Thyroid gland (tissue), 4 donors: ENCODE results near the gene ZC3H18.

Source experiments
- POLR2A ChIP-seq, 2 donors: fragments of 450-650 bp; IDR thresholded peaks; one replicate each; pipeline ENCODE4 v1.6.1; 2017; ENCODE audit warnings: antibody characterized with exemption in 2 of 2, mild to moderate bottlenecking in 2 of 2, moderate library complexity in 1 of 2
- TF ChIP-seq, protein P1 (sequence below), 6 experiments: fragments of 200-600 bp in 3 of 6; fragments of 450-650 bp in 3 of 6; sonication (generic) in 3 of 6; IDR thresholded peaks; one replicate each; pipeline ENCODE4 v1.5.1; 2016 to 2019; ENCODE audit warnings: antibody characterized with exemption in 6 of 6, mild to moderate bottlenecking in 2 of 6, inconsistent platforms in 1 of 6, moderate library complexity in 1 of 6

GRCh38 chr16:88530858-88531203 is 39.4 kb upstream of the ZC3H18 start:
- TF ChIP-seq, protein P1, sequence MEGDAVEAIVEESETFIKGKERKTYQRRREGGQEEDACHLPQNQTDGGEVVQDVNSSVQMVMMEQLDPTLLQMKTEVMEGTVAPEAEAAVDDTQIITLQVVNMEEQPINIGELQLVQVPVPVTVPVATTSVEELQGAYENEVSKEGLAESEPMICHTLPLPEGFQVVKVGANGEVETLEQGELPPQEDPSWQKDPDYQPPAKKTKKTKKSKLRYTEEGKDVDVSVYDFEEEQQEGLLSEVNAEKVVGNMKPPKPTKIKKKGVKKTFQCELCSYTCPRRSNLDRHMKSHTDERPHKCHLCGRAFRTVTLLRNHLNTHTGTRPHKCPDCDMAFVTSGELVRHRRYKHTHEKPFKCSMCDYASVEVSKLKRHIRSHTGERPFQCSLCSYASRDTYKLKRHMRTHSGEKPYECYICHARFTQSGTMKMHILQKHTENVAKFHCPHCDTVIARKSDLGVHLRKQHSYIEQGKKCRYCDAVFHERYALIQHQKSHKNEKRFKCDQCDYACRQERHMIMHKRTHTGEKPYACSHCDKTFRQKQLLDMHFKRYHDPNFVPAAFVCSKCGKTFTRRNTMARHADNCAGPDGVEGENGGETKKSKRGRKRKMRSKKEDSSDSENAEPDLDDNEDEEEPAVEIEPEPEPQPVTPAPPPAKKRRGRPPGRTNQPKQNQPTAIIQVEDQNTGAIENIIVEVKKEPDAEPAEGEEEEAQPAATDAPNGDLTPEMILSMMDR (IDR thresholded peaks at IDR 0.05): no peak
- TF ChIP-seq POLR2A (IDR thresholded peaks at IDR 0.05): no peak
